ENCODE measurements around the gene MARCHF9.

Gene MARCHF9

GRCh38 chr12:57807285-57807684 is 52.4 kb downstream of the MARCHF9 start:
- no peak for DNase-seq

GRCh38 chr12:57808351-57808750 is 53.4 kb downstream of the MARCHF9 start:
- no peak for DNase-seq

- no peak for DNase-seq
Observed at GRCh38 chr12:57809425-57809824, 54.5 kb downstream of the MARCHF9 start.
